ENCODE results near the gene RBKS.

- TF ChIP-seq CTCF (IDR thresholded peaks at IDR 0.05) (no peak), POLR2A (IDR thresholded peaks at IDR 0.05) (peak in 1 of 2 donors; percentile 18)
These were observed 911 bp upstream of the RBKS start for GRCh38 chr2:27890924-27891672.
